Measurements from ENCODE around the gene METTL16. TPM values are rescaled to one million over a fixed set of nuclear protein-coding genes. Genes with fewer than 3 reads are reported as not detected.

The METTL16 gene
- total and polyA plus RNA-seq, 2 experiments from 2014 or later, result 40.1 to 80.8 TPM

GRCh38 chr17:2390199-2390836 is 121.4 kb downstream of the METTL16 start:
- H3K9me2 ChIP-seq (ENCODE audit: insufficient read depth), result no peaks in the 10 kb centered on the region
- Mint-ChIP-seq H3K27ac (peak overlapping the region; percentile 81; the same call in 1 of the 2 replicates), H3K27me3 (ENCODE audit: insufficient read depth, low read depth, poor library complexity) (peaks cover 31% of the 10 kb centered on the region), H3K4me3 (peak overlapping the region; percentile 23; the same call in 1 of the 3 replicates), H3K9me3 (peaks cover 3% of the 10 kb centered on the region; the same call in 1 of the 3 replicates), H3K4me1 (peaks cover 39% of the 10 kb centered on the region), H3K36me3 (ENCODE audit: low read depth) (peaks cover 17% of the 10 kb centered on the region; the same call in 2 of the 3 replicates)
- H3F3A ChIP-seq (replicated peaks; ENCODE audit: low read depth), result peaks cover 3% of the 10 kb centered on the region; the same call in 1 of the 2 replicates
- no peak for ATAC-seq
- TF ChIP-seq STAT1 (IDR thresholded peaks at IDR 0.05; ENCODE audit: unreplicated experiment), result no peak
- TF ChIP-seq EZH2 (IDR thresholded peaks at IDR 0.05; ENCODE audit: low read depth, unreplicated experiment), result no peak
- TF ChIP-seq ZNF331 (CRISPR knock-in tag; IDR thresholded peaks at IDR 0.05; ENCODE audit: low read depth), result no peak
- TF ChIP-seq ZNF462 (CRISPR knock-in tag; IDR thresholded peaks at IDR 0.05), result no peak
- TF ChIP-seq CTCF (conservative IDR thresholded peaks at IDR 0.05; ENCODE audit: low read depth in 2 of 2), result no peak
- no peak for TF ChIP-seq ETS1 (IDR thresholded peaks at IDR 0.05)
- no peak for TF ChIP-seq ZNF114 (CRISPR knock-in tag; IDR thresholded peaks at IDR 0.05)
- no peak for TF ChIP-seq NANOG (IDR thresholded peaks at IDR 0.05; ENCODE audit: borderline replicate concordance)
- no peak for TF ChIP-seq CREB1 (CRISPR knock-in tag; IDR thresholded peaks at IDR 0.05; ENCODE audit: low read depth)
- TF ChIP-seq EZH2phosphoT487 (IDR thresholded peaks at IDR 0.05; ENCODE audit: unreplicated experiment), result no peak
- TF ChIP-seq REST (IDR thresholded peaks at IDR 0.05; ENCODE audit: unreplicated experiment), result no peak
- no peak for TF ChIP-seq POLR2AphosphoS5 (IDR thresholded peaks at IDR 0.05; ENCODE audit: low read depth)
- TF ChIP-seq JUNB (IDR thresholded peaks at IDR 0.05; ENCODE audit: unreplicated experiment), result no peak
- H3K36me3 ChIP-seq (ENCODE audit: insufficient read depth), result no peaks in the 10 kb centered on the region
- H3K79me2 ChIP-seq (replicated peaks; ENCODE audit: insufficient read depth), result peaks cover 27% of the 10 kb centered on the region
- H3K4me3 ChIP-seq, result no peak overlapping the region
- H4K20me1 ChIP-seq (replicated peaks; ENCODE audit: insufficient read depth), result no peaks in the 10 kb centered on the region; the same call in 1 of the 2 replicates
- DNase-seq (ENCODE audit: low spot score), result no peak
- H3K4me2 ChIP-seq, result no peak overlapping the region
- H2AFZ ChIP-seq, result no peak overlapping the region
- no peaks in the 10 kb centered on the region for H3K27me3 ChIP-seq (ENCODE audit: insufficient read depth)
- H3K4me1 ChIP-seq (ENCODE audit: insufficient read depth), result peaks cover 13% of the 10 kb centered on the region
- H3K27ac ChIP-seq (ENCODE audit: low read depth), result no peak overlapping the region

All from GM23338 (cell line).